HepG2 (cell line): Measurements from ENCODE around the gene ACTN4. TPM values are rescaled to one million over a fixed set of nuclear protein-coding genes. Genes with fewer than 3 reads are reported as not detected.

ENCODE experiments used
- AKNA ChIP-seq: sonication (generic); formaldehyde crosslinking; IDR thresholded peaks from 2 replicates; pipeline ENCODE4 v1.4.0; 2020; ENCODE audit warnings: missing genetic modification reagents, borderline replicate concordance
- CENPT ChIP-seq: sonication (generic); formaldehyde crosslinking; IDR thresholded peaks from 2 replicates; pipeline ENCODE4 v1.8.0; 2022; ENCODE audit warnings: low read depth, mild to moderate bottlenecking, moderate library complexity, missing genetic modification reagents
- FOXA3 ChIP-seq: IDR thresholded peaks from 2 replicates; pipeline ENCODE4 v1.6.1; 2016; ENCODE audit warnings: missing genetic modification reagents, missing compliant biosample characterization
- HDAC2 ChIP-seq: sonication (generic); formaldehyde crosslinking; IDR thresholded peaks from 2 replicates; pipeline ENCODE4 v1.4.0; 2020; ENCODE audit warnings: missing genetic modification reagents
- HNF4A ChIP-seq: sonication (generic); formaldehyde crosslinking; IDR thresholded peaks from 2 replicates; pipeline ENCODE4 v1.4.0; 2020; ENCODE audit warnings: missing genetic modification reagents
- HNRNPK ChIP-seq: fragments of 200-400 bp; formaldehyde crosslinking; IDR thresholded peaks from 2 replicates; pipeline ENCODE4 v1.6.1; 2018; ENCODE audit warnings: low read length, low read depth, moderate library complexity, mild to moderate bottlenecking; ENCODE audit not compliant: poor library complexity, severe bottlenecking
- HNRNPLL ChIP-seq: fragments of 200-400 bp; formaldehyde crosslinking; IDR thresholded peaks from 2 replicates; pipeline ENCODE4 v1.6.1; 2017; ENCODE audit warnings: mild to moderate bottlenecking, low read depth, low read length; ENCODE audit not compliant: poor library complexity, severe bottlenecking
- LCORL ChIP-seq, 2 experiments: fragments of 450-650 bp in 1 of 2; sonication (generic) in 1 of 2; formaldehyde crosslinking in 1 of 2; IDR thresholded peaks; 2 replicates each; pipeline versions ENCODE4 v1.5.0 to v1.6.1; 2017 to 2020; ENCODE audit warnings: antibody characterized with exemption in 1 of 2, missing genetic modification reagents in 1 of 2
- MTERF4 ChIP-seq: sonication (generic); formaldehyde crosslinking; IDR thresholded peaks from 2 replicates; pipeline ENCODE4 v1.8.0; 2023; ENCODE audit warnings: mild to moderate bottlenecking, missing genetic modification reagents
- RFX1 ChIP-seq: fragments of 450-650 bp; IDR thresholded peaks from 2 replicates; pipeline ENCODE4 v1.6.1; 2017
- SALL2 ChIP-seq: sonication (generic); formaldehyde crosslinking; IDR thresholded peaks from 2 replicates; pipeline ENCODE4 v1.8.1; 2023; ENCODE audit warnings: mild to moderate bottlenecking, missing genetic modification reagents, inconsistent platforms
- SMAD1 ChIP-seq: sonication (generic); formaldehyde crosslinking; IDR thresholded peaks from 2 replicates; pipeline ENCODE4 v1.4.0; 2020; ENCODE audit warnings: missing genetic modification reagents, low read depth, mild to moderate bottlenecking, borderline replicate concordance
- STAG1 ChIP-seq: sonication (generic); formaldehyde crosslinking; IDR thresholded peaks from 2 replicates; pipeline ENCODE4 v1.4.0; 2020; ENCODE audit warnings: missing genetic modification reagents
- ZBTB3 ChIP-seq: sonication (generic); formaldehyde crosslinking; IDR thresholded peaks from 2 replicates; pipeline ENCODE4 v1.4.0; 2020; ENCODE audit warnings: low read depth, mild to moderate bottlenecking, moderate library complexity, missing genetic modification reagents, borderline replicate concordance
- ZNF253 ChIP-seq: sonication (generic); formaldehyde crosslinking; IDR thresholded peaks from 2 replicates; pipeline ENCODE4 v1.8.0; 2022; ENCODE audit warnings: mild to moderate bottlenecking, missing genetic modification reagents, borderline replicate concordance
- ZNF652 ChIP-seq: IDR thresholded peaks from 2 replicates; pipeline ENCODE4 v1.6.1; 2016; ENCODE audit warnings: low read depth, borderline replicate concordance
- ZNF691 ChIP-seq: sonication (generic); formaldehyde crosslinking; IDR thresholded peaks from 2 replicates; pipeline ENCODE4 v1.4.0; 2020; ENCODE audit warnings: missing genetic modification reagents, low read depth, mild to moderate bottlenecking, borderline replicate concordance
- ZSCAN9 ChIP-seq: IDR thresholded peaks from 2 replicates; pipeline ENCODE4 v1.6.1; 2016; ENCODE audit warnings: borderline replicate concordance
- polyA plus RNA-seq, 8 experiments: library from polyadenylated mRNA; depleted of rRNA in 3 of 8; stranded (reverse) in 7 of 8; unstranded in 1 of 8; fragments of >200 nt; fragmentation: Illumina TruSeq in 4 of 8; extraction: Trizol in 4 of 8; gene quantifications; 2 replicates each; pipeline versions ENCODE4 v1.2.1 to v1.2.3, GENCODE V29; 2011 to 2016; ENCODE audit warnings: low read depth in 4 of 8, missing spikeins in 1 of 8, mixed read lengths in 1 of 8; ENCODE audit not compliant: insufficient read depth in 1 of 8
- total RNA-seq, 5 experiments: library from RNA; depleted of rRNA; stranded (reverse); fragments of >200 nt; fragmentation: Illumina TruSeq; extraction: Trizol; gene quantifications; 2 replicates each; pipeline ENCODE4 v1.2.3, GENCODE V29; 2016; ENCODE audit warnings: low read depth in 1 of 5
- TF ChIP-seq, protein P1 (sequence below): sonication (generic); formaldehyde crosslinking; conservative IDR thresholded peaks from 2 replicates; pipeline ENCODE4 v1.5.0; 2020; ENCODE audit warnings: missing genetic modification reagents
- TF ChIP-seq, protein P2 (sequence below): IDR thresholded peaks from 2 replicates; pipeline ENCODE4 v1.6.1; 2016; ENCODE audit warnings: mild to moderate bottlenecking, missing biosample characterization, missing genetic modification reagents
- TF ChIP-seq, protein P3 (sequence below): sonication (generic); IDR thresholded peaks from 2 replicates; pipeline ENCODE4 v1.6.1; 2016; ENCODE audit warnings: low read depth, borderline replicate concordance

Gene ACTN4
- total and polyA plus RNA-seq, 2 of the 13 experiments (the other 11 are each of a cell fraction or from before 2014, with no cell fraction given), result 171 to 192 TPM

DNA sequence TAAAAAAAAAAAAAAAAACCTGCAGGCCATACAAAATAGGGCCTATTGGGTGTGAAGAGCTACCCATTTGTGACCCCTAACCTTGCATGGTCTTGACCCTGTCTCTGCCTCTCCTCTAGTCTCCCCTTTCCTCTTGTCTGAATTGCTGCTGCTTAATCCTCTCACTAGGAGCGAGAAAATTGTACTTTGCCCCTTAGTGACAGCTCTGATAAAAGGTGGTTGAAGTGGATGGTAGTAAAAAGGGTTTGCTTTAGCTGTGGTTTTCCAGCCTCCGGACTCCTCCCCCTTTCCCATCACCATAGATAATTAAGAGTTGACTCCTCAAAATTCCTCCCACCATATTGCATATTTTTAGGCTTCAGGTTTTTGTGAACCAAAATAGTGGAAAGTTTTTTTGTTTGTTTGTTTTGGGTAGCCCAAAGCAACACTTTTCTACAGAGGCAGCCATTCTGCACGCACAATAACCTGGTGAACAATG is 23.5 kb downstream of the ACTN4 start (continued):
- TF ChIP-seq, protein P1, sequence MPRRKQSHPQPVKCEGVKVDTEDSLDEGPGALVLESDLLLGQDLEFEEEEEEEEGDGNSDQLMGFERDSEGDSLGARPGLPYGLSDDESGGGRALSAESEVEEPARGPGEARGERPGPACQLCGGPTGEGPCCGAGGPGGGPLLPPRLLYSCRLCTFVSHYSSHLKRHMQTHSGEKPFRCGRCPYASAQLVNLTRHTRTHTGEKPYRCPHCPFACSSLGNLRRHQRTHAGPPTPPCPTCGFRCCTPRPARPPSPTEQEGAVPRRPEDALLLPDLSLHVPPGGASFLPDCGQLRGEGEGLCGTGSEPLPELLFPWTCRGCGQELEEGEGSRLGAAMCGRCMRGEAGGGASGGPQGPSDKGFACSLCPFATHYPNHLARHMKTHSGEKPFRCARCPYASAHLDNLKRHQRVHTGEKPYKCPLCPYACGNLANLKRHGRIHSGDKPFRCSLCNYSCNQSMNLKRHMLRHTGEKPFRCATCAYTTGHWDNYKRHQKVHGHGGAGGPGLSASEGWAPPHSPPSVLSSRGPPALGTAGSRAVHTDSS (CRISPR knock-in tag), result no peak
- TF ChIP-seq RFX1 (no peak), MTERF4 (CRISPR knock-in tag) (no peak), ZBTB3 (CRISPR knock-in tag) (no peak), ZNF253 (no peak), HNRNPLL (no peak), ZNF652 (CRISPR knock-in tag) (no peak), HDAC2 (CRISPR knock-in tag) (0 out of 2 replicates have a peak, but pooled peaks have one; percentile 35), HNF4A (peak; percentile 85), STAG1 (CRISPR knock-in tag) (no peak), SMAD1 (no peak), AKNA (CRISPR knock-in tag) (no peak), SALL2 (CRISPR knock-in tag) (no peak), FOXA3 (CRISPR knock-in tag) (no peak), LCORL (IDR thresholded peaks at IDR 0.05) (no peak), LCORL (CRISPR knock-in tag; IDR thresholded peaks at IDR 0.05) (no peak), CENPT (CRISPR knock-in tag) (no peak), ZSCAN9 (no peak), ZNF691 (CRISPR knock-in tag) (no peak), HNRNPK (no peak)
- TF ChIP-seq, protein P2, sequence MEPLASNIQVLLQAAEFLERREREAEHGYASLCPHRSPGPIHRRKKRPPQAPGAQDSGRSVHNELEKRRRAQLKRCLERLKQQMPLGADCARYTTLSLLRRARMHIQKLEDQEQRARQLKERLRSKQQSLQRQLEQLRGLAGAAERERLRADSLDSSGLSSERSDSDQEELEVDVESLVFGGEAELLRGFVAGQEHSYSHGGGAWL (CRISPR knock-in tag), result no peak
- TF ChIP-seq, protein P3, sequence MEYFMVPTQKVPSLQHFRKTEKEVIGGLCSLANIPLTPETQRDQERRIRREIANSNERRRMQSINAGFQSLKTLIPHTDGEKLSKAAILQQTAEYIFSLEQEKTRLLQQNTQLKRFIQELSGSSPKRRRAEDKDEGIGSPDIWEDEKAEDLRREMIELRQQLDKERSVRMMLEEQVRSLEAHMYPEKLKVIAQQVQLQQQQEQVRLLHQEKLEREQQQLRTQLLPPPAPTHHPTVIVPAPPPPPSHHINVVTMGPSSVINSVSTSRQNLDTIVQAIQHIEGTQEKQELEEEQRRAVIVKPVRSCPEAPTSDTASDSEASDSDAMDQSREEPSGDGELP, result no peak
